Psoas muscle (tissue), 8 donors: Measurements from ENCODE around the gene MPRIP. TPM values are rescaled to one million over a fixed set of nuclear protein-coding genes. Genes with fewer than 3 reads are reported as not detected.
"Not testable (repeated sequence)": the region's sequence is repeated elsewhere in the genome, so short reads cannot be mapped to it uniquely, and the experiment has no call there.

Source experiments
- ATAC-seq, 4 donors: fragments of 200-7000 bp; cut with Tn5 transposase; one replicate each; pipeline ENCODE4 v1.9.1; 2020; ENCODE audit warnings: moderate library complexity in 3 of 4, mild to moderate bottlenecking in 2 of 4
- DNase-seq, 2 donors: peaks; one replicate each; pipeline ENCODE4 v3.0.0-alpha.2; 2020
- H3K27ac ChIP-seq: fragments of 200-600 bp; one replicate; pipeline ENCODE4 v1.8.0; 2022
- H3K27me3 ChIP-seq, 3 donors: fragments of 200-600 bp in 1 of 3; one replicate each; pipeline versions ENCODE4 v1.6.1 to v1.8.0; 2013 to 2022; ENCODE audit warnings: low read length in 2 of 3, mild to moderate bottlenecking in 2 of 3, moderate library complexity in 1 of 3; ENCODE audit not compliant: insufficient read depth in 3 of 3
- H3K36me3 ChIP-seq, 2 donors: fragments of 200-600 bp in 1 of 2; one replicate each; pipeline versions ENCODE4 v1.6.1 to v1.8.0; 2013 to 2022; ENCODE audit warnings: low read depth in 1 of 2, mild to moderate bottlenecking in 1 of 2, moderate library complexity in 1 of 2; ENCODE audit not compliant: insufficient read depth in 1 of 2
- H3K4me1 ChIP-seq: fragments of 200-600 bp; one replicate; pipeline ENCODE4 v1.8.0; 2022
- H3K4me3 ChIP-seq: fragments of 200-600 bp; one replicate; pipeline ENCODE4 v1.8.0; 2022; ENCODE audit warnings: mild to moderate bottlenecking
- H3K9me3 ChIP-seq: fragments of 200-600 bp; one replicate; pipeline ENCODE4 v1.8.0; 2022
- CTCF ChIP-seq: fragments of 200-600 bp; IDR thresholded peaks from one replicate; pipeline ENCODE4 v1.8.0; 2022; ENCODE audit warnings: antibody characterized with exemption
- WGBS, 3 donors: extraction: QIAGEN DNeasy Blood & Tissue Kit; methylation state at CpG; one replicate each; pipeline versions ENCODE4 v1.1.6 to v1.1.7; 2013; 5-methylcytosine and 5-hydroxymethylcytosine counted together
- intact Hi-C, 2 donors: fragments of 100-400 bp; cut with DNase I; formaldehyde crosslinking; loops; one replicate each; pipeline versions ENCODE4 v1.11.0 to v1.14.2; 2022
- long read RNA-seq, 2 donors: library from polyadenylated mRNA; unstranded; transcript quantifications; one replicate each; pipeline ENCODE4 v2.0.0, GENCODE V29; 2021
- polyA plus RNA-seq, 3 donors: library from polyadenylated mRNA; stranded (reverse); fragments of 200-250 nt; gene quantifications; one replicate each; pipeline ENCODE4 v1.2.3, GENCODE V29; 2013
- total RNA-seq, 4 donors: library from RNA; stranded (reverse); fragmentation: NEBNext Ultra II Directional in 2 of 4; extraction: Animal tissue kit (Norgen Biotek cat#: 25700) in 2 of 4; gene quantifications; one replicate each; pipeline versions ENCODE4 v1.2.1 to v1.2.4, GENCODE V29; 2021 to 2023
- donor health status: healthy with polysubstance abuse.
- donor health status: DM: no; HTN: no; CAD: no; lungs with moderate emphysema.
- donor health status: Bipolar disorder and iron deficiency.
- donor health status: healthy.
- donor health status: DM: yes; HTN: yes; CAD: no.
- donor health status: DM: no; HTN: no; CAD: no.
- donor health status: DM: no; HTN: no; CAD: no.
- donor health status: DM: yes; HTN: yes; CAD: no.

The MPRIP gene
- total RNA-seq: 100 to 1,000 TPM; 228 to 322 (median 258) TPM
- 100 to 1,000 TPM; 142 to 270 (median 184) TPM for polyA plus RNA-seq
- long read RNA-seq, donor 1, full-length matches to known transcripts: 34 of 141 reads
- long read RNA-seq, donor 1, partial matches to known transcripts: 82 of 141 reads
- long read RNA-seq, donor 1, other reads (novel, unspliced or antisense): 25 of 141 reads
- long read RNA-seq, donor 2, full-length matches to known transcripts: 89 of 387 reads
- long read RNA-seq, donor 2, partial matches to known transcripts: 227 of 387 reads
- long read RNA-seq, donor 2, other reads (novel, unspliced or antisense): 71 of 387 reads

DNA sequence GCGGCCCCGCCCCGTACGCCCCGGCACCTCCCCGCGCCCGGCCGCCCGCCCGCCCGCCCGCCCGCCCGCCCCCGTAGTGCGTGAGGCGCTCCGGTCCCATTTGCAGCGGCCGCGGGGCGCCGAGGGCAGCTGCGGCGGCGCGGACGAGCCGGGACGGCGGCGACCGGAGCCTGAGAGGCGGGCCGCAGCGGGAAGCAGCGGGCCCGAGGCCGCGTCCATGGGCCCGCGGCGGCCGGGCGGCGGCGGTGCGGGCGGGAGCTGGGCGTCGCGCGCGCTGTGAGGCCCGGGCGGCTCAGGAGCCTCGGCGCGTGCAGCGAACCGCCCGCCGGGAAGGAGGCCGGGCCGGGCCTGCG lies at the start of gene MPRIP:
Gene MPRIP (plus strand): TSS at position 74 of the 353 bp plus-strand sequence. CDS start 392 bp downstream, outside the sequence.
- no peak for TF ChIP-seq CTCF
- Histone ChIP-seq H3K36me3 (no peaks in the 10 kb centered on the region), H3K4me3 (peak within 1 kb of the TSS; percentile 85), H3K27me3 (no peaks in the 10 kb centered on the region), H3K4me1 (peaks cover 52% of the 10 kb centered on the region), H3K27ac (peak within 1 kb of the TSS; percentile 96), H3K9me3 (no peaks in the 10 kb centered on the region)
- 0 to 1% (median 1%) methylated on average over 17 to 67 of the region's 67 CpGs for WGBS, 3 donors
- DNase-seq (no peak), ATAC-seq (no peak)
- intact Hi-C loops: no loop called here

DNA sequence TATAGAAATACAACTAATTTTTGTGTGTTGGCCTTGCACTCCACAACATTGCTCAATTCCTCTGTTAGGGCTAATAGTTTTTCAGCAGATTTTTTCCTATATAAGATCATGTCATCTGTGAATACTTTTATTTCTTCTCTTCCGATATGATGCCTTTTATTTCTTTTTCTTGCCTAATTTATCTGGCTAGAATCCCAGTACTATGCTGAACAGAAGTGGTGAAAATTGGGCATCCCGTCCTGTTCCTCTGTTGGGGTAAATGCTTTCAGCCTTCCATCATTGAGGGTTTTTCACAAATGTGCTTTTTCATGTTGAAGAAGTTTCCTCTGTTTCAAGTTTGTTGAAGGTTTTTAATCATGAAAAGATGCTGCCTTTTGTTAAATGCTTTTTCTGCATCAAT lies 47.6 kb upstream of the MPRIP start:
- Histone ChIP-seq H3K27ac (no peak overlapping the region), H3K9me3 (no peaks in the 10 kb centered on the region), H3K36me3 (no peaks in the 10 kb centered on the region), H3K4me3 (no peak overlapping the region), H3K4me1 (no peaks in the 10 kb centered on the region), H3K27me3 (no peaks in the 10 kb centered on the region)
- intact Hi-C loops: loop anchor here in 1 of 2 donors (5.0 kb wide), 1 partner anchor 328 kb away; no protein-coding TSS in a partner anchor
- no peak for TF ChIP-seq CTCF
- WGBS, 3 donors: 66 to 76% (median 68%) methylated on average over 2 of the region's 2 CpGs
- ATAC-seq (no peak), DNase-seq (no peak)

GRCh38 chr17:16995930-16996329 lies 46.3 kb upstream of the MPRIP start:
- ATAC-seq (no peak), DNase-seq (no peak)
- Histone ChIP-seq H3K27me3 (no peaks in the 10 kb centered on the region), H3K27ac (no peak overlapping the region), H3K9me3 (no peaks in the 10 kb centered on the region), H3K4me1 (no peaks in the 10 kb centered on the region), H3K4me3 (no peak overlapping the region), H3K36me3 (no peaks in the 10 kb centered on the region)
- WGBS, 3 donors: 87 to 90% (median 88%) methylated on average over 7 of the region's 7 CpGs
- intact Hi-C loops: loop anchor here in 1 of 2 donors (5.0 kb wide), 1 partner anchor 326 kb away; no protein-coding TSS in a partner anchor
- TF ChIP-seq CTCF: no peak

- DNase-seq, H3K27ac ChIP-seq, H3K27me3 ChIP-seq, H3K36me3 ChIP-seq, H3K4me3 ChIP-seq, H3K4me1 ChIP-seq, ATAC-seq, H3K9me3 ChIP-seq: not testable (repeated sequence)
- 86 to 90% (median 87%) methylated on average over 11 of the region's 11 CpGs for WGBS, 3 donors
- intact Hi-C loops: loop anchor here in 1 of 2 donors (5.0 kb wide), 1 partner anchor 326 kb away; no protein-coding TSS in a partner anchor
These were observed 45.5 kb upstream of the MPRIP start for GRCh38 chr17:16996726-16997125.

DNA sequence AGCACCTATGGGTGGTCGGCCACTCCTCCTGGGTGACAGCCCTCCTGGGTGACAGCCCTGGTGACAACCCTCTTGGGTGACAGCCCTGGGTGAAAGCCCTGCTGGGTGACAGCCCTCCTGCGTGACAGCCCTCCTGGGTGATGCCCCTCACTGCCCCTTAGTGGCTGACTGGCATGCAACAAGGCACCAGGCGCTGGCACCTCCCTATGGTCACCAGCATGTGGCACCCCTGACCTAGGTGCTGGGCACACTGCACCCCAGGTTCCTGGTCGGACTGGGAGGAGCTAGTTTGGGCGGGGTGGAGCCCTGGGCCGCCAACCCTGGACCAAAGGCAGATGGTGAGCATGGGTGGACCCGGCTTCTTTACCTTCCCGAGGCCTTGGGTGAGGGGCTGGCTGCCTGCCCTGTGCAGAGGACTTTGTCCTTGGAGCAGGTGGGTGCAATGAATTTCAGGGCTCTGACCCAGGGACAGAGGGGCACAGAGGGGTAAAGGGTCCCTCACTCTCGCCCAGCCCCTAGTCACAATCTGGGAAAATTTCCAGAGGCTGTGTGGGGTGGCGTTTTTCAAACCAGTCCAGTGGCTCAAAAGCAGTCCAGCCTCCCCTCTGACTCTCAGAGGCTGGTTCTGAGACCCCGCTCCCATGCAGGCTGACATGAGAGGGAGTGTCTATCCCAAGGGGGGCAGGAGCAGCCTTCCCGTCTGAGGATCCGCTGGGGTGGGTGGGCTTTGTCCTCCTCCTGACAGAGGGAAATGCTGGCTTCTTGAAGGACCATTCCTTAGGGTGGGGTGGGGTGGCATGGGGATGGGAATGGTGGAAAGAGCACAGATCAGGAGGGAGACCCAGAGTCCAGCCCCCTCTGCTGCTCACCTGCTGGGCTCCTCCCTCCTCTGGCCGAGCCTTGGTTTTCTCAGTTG lies 44.5 kb upstream of the MPRIP start:
- intact Hi-C loops: loop anchor here in 1 of 2 donors (5.0 kb wide), 1 partner anchor 325 kb away; no protein-coding TSS in a partner anchor
- Histone ChIP-seq H3K27me3 (no peaks in the 10 kb centered on the region), H3K4me1 (peaks cover 3% of the 10 kb centered on the region), H3K4me3 (no peak overlapping the region), H3K9me3 (no peaks in the 10 kb centered on the region), H3K36me3 (no peaks in the 10 kb centered on the region), H3K27ac (no peak overlapping the region)
- no peak for TF ChIP-seq CTCF
- WGBS, 3 donors: 90 to 91% (median 91%) methylated on average over 14 of the region's 14 CpGs
- no peak for DNase-seq
- ATAC-seq: peak in 1 of 4 donors; percentile 3
